ENCODE data around the gene EVA1C.

EVA1C gene

DNA sequence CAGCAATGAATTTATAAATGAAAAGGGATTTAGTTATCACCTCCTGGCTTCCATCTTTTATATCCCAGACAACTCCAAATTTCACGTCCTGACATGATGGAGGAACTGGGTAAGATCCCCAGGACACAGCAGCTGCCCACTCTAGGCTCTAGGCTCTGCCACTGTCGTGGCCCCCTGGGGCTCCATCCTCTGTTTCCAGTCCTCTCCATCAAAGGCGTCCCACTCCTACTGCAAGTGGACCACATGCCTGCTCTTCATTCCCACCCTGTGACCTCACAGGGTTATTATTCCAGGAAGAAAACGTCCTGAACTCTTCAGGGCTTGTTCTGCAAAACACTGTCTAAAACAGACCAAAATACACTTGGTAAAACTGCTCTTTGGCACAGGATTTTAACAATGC is 31.6 kb upstream of the EVA1C start:
- ChIA-PET POLR2A (ENCODE audit: low non-redundant PET) (no interaction called here), CTCF (no interaction called here)
- no peak overlapping the region for H3K27ac ChIP-seq
- TF ChIP-seq, protein P1, sequence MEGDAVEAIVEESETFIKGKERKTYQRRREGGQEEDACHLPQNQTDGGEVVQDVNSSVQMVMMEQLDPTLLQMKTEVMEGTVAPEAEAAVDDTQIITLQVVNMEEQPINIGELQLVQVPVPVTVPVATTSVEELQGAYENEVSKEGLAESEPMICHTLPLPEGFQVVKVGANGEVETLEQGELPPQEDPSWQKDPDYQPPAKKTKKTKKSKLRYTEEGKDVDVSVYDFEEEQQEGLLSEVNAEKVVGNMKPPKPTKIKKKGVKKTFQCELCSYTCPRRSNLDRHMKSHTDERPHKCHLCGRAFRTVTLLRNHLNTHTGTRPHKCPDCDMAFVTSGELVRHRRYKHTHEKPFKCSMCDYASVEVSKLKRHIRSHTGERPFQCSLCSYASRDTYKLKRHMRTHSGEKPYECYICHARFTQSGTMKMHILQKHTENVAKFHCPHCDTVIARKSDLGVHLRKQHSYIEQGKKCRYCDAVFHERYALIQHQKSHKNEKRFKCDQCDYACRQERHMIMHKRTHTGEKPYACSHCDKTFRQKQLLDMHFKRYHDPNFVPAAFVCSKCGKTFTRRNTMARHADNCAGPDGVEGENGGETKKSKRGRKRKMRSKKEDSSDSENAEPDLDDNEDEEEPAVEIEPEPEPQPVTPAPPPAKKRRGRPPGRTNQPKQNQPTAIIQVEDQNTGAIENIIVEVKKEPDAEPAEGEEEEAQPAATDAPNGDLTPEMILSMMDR (conservative IDR thresholded peaks at IDR 0.05; ENCODE audit: low read depth) = no peak
- no peak for DNase-seq (ENCODE audit: low spot score)

DNA sequence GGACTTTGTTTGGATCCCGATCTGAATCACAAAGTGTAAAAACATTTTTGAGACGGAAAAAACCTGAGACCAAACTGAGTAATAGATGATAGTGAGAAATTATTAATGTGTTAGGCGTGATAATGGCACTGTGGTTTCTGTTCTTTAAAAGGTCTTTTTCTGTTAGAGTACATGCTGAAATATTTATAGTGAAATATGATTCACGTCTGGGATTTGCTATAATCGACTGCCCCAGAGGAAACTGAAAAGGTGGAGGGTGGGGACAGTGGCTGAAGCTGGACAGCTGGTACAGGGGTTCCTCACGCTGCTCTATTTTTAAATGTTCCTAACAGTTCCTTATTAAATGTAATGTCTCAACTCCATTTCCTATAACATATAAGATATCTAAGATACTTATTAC is 30.9 kb upstream of the EVA1C start:
- ChIA-PET POLR2A (ENCODE audit: low non-redundant PET) (no interaction called here), CTCF (no interaction called here)
- peak overlapping the region; percentile 77 for H3K27ac ChIP-seq
- TF ChIP-seq, protein P1 (conservative IDR thresholded peaks at IDR 0.05; ENCODE audit: low read depth) = no peak
- DNase-seq (ENCODE audit: low spot score) = no peak

DNA sequence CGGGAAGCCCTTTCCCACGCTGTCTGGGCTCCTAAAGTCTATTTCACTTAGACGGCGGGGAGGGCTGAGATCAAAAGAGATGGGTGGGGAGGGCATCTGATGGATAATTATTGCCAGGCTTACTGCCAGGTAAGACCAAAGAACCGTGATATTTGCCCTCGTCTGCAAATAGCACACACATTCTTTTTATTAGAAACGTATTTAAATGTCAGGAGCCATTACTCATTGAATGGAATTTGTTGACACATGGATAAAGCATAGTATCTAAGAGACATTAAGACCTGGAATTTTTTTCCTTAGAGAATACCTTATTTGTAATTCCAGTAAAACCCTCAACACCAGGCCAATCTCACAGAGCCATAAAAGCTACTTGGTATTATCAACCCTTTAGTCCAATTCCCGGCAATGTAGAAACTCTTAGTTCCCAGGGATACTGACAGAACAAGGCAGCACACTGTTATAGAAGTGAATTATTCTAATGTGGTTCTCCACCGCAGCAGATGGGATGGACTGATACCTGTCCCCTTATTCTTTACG is 30.3 kb upstream of the EVA1C start:
- DNase-seq (ENCODE audit: low spot score) = peak; percentile 73
- ChIA-PET POLR2A (ENCODE audit: low non-redundant PET) (no interaction called here), CTCF (interaction anchor here (0.6 kb wide), 1 partner anchor 21 kb away, joined by 3 read pairs; no protein-coding TSS in a partner anchor)
- TF ChIP-seq, protein P1 (conservative IDR thresholded peaks at IDR 0.05; ENCODE audit: low read depth) = no peak
- peak overlapping the region; percentile 77 for H3K27ac ChIP-seq

DNA sequence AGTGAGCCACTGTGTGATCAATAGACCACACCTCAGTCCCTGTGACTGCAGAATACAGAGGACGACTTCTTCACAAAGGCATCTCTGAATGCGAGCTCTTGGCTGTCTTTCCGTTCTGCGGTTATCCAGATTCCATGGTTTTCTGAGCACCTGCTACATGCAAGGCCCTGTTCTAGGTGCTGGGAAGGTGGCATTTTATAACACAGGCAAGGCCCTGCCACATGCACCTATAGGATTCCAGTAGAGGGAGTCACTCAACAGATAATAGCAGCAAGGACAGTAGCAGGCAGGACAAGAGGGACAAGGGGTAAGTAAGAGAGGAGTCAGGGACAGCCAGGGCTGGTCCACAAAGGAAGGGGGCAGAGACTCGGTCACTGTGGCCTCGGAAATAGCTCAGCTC is 28.7 kb upstream of the EVA1C start:
- H3K27ac ChIP-seq = peak overlapping the region; percentile 40
- DNase-seq (ENCODE audit: low spot score) = no peak
- ChIA-PET POLR2A (ENCODE audit: low non-redundant PET) (no interaction called here), CTCF (interaction anchor here (0.7 to 0.8 kb wide), 2 partner anchors 46 to 204 kb away, joined by 3 read pairs; no protein-coding TSS in a partner anchor)
- TF ChIP-seq, protein P1 (conservative IDR thresholded peaks at IDR 0.05; ENCODE audit: low read depth) = no peak

DNA sequence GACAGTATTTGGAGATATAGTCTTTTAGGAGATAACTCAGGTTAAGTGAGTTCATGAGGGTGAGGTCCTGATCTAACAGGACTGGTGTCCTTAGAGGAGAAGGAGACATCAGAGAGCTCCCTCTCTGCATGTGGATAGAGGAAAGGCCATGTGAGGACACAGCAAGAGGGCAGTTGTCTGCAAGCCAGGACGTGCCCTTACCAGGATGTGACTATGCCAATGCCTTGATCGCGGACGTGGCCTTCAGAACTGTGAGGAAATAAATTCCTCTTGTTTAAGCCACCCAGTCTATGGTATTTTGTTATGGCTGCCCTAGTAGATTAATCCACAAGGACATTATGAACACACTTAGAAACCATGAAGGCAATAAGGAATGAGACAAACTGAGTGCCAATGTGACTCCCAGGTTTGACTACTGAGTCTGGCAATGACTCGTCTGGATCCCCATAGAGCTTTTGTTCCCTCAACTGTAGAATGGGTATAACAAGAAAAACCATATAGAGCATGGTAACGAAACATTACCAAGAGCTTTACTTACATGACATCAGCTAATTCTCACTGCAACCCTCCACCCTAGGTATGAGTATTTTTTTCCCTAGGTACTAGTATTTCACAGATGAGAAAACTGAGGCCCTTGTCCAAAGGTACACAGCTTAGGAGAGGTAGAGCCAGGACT is 26.2 kb upstream of the EVA1C start:
- POLR2A ChIA-PET (ENCODE audit: low non-redundant PET) = no interaction called here
- TF ChIP-seq, protein P1 (conservative IDR thresholded peaks at IDR 0.05; ENCODE audit: low read depth) = no peak
- CTCF ChIA-PET = interaction anchor here (0.9 kb wide), 1 partner anchor 17 kb away, joined by 3 read pairs; no protein-coding TSS in a partner anchor
- H3K27ac ChIP-seq = peak overlapping the region; percentile 85
- DNase-seq (ENCODE audit: low spot score) = peak; percentile 55

DNA sequence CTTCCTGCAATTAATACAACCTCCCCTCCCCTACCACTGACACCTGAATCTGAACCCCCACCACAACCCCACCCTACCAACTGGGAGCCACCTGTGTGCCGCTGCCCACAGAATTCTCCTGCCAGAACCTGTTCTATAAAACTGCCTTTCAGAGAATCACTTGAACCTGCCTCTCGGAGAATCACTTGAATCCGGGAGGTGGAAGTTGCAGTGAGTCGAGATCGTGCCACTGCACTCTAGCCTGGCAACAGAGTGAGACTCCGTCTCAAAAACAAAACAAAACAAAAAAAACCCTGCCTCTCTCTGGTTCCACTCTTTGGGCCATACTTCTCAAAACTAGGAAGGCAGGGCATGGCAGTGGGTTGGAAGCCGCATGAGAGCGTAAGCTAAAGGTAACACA is 25.4 kb upstream of the EVA1C start:
- TF ChIP-seq, protein P1 (conservative IDR thresholded peaks at IDR 0.05; ENCODE audit: low read depth) = no peak
- no peak for DNase-seq (ENCODE audit: low spot score)
- CTCF ChIA-PET = interaction anchor here (0.9 kb wide), 1 partner anchor 16 kb away, joined by 3 read pairs; no protein-coding TSS in a partner anchor
- peak overlapping the region; percentile 85 for H3K27ac ChIP-seq
- POLR2A ChIA-PET (ENCODE audit: low non-redundant PET) = no interaction called here

Data from RWPE1 (cell line).